ENCODE results near the gene IDH3G. TPM values are rescaled to one million over a fixed set of nuclear protein-coding genes. Genes with fewer than 3 reads are reported as not detected.

Gene IDH3G
- total RNA-seq, 1 experiment from 2014 or later, result 89.4 TPM

DNA sequence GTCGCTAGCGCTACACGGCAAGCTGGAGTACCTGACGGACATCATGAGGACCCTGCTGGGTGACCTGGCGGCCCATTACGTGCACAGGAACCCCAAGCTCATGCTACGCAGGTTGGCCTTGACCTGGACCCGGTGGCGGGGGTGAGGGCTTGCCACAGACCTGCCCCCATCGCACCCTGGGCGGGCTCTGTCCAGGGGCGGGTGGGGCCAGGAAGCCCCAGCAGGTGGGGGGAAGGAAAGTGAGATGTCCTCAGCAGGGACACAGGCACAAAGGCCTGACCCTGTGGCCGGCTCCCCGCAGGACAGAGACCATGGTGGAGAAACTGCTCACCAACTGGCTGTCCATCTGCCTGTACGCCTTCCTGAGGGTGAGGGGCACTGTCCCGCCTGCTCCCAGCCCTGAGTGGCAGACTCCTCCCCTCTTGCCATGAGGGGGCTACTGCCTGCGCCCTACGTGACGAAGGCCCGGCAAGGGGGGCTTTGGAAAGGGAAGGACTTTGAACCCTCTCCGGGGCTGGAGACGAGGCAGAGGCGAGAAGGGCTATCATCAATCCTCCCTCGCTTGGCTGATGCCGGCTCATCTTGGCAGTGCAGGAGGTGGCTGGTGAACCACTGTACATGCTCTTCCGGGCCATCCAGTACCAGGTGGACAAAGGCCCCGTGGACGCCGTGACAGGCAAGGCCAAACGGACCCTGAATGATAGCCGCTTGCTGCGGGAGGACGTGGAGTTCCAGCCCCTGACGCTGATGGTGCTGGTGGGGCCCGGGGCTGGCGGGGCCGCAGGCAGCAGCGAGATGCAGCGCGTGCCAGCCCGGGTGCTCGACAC, 18.7 kb downstream of the IDH3G start:
- DNase-seq (ENCODE audit: low read depth, low spot score), result no peak
- no peak for ATAC-seq
- ChIA-PET CTCF (no interaction called here), POLR2A (no interaction called here)
- intact Hi-C loops (cut with micrococcal nuclease; ENCODE audit: unreplicated experiment), result no loop called here
- Histone ChIP-seq H3K9me3 (ENCODE audit: control insufficient read depth, insufficient read depth, low read depth, low read length) (no peaks in the 10 kb centered on the region), H3K27me3 (ENCODE audit: control insufficient read depth, insufficient read depth, low read length) (no peaks in the 10 kb centered on the region), H3K4me3 (ENCODE audit: low read depth in 2 of 2, low read length in 2 of 2) (no peak overlapping the region), H3K36me3 (ENCODE audit: control insufficient read depth, insufficient read depth, low read length) (no peaks in the 10 kb centered on the region), H3K27ac (ENCODE audit: low read length) (no peak overlapping the region), H3K4me1 (ENCODE audit: control insufficient read depth, insufficient read depth, low read length) (peaks cover 4% of the 10 kb centered on the region)
- in situ Hi-C loops (cut with HindIII; ENCODE audit: low pct_unique_long_range_greater_than_20kb, low sequenced_read_pairs), result no loop called here
- BruUV-seq (replicated peaks), result no TSS peak
- TF ChIP-seq REST (IDR thresholded peaks at IDR 0.05; ENCODE audit: insufficient read depth in 1 of 2, low read depth in 2 of 2, low read length in 1 of 2), result no peak
- TF ChIP-seq POLR2AphosphoS5 (IDR thresholded peaks at IDR 0.05; ENCODE audit: low read depth, low read length), result no peak
- TF ChIP-seq TCF7L2 (IDR thresholded peaks at IDR 0.05; ENCODE audit: low read depth, low read length), result no peak
- no peak for TF ChIP-seq CTCF (IDR thresholded peaks at IDR 0.05)
- TF ChIP-seq SIN3A (IDR thresholded peaks at IDR 0.05; ENCODE audit: borderline replicate concordance, insufficient read depth, low read depth, low read length), result no peak

DNA sequence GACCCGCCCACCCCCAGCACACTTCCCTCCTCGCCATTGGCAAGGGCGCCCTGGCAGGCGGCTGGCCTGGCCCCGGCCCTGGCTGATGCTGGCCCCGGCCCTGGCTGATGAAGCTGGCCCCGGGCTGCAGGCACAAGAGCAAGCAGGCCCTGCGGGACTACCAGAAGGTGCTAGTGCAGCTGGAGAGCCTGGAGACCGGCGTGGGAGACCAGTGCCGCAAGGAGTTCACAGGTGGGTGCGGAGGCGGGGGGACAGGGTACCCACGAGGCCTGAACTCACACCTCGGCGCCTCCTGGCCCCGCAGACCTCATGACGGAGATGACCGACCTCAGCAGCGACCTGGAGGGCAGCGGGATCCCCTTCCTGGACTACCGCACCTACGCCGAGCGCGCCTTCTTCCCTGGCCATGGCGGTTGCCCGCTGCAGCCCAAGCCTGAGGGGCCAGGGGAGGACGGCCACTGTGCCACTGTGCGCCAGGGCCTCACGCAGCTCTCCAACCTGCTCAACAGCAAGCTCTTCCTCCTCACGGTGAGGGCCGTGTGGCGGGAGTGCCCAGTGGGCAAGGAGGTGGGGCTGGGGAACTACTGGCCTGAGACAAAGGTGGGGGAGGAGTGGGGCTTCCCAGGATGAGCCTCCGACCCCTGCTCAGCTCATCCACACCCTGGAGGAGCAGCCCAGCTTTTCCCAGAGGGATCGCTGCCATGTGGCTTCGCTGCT, 19.4 kb downstream of the IDH3G start:
- no peak for DNase-seq (ENCODE audit: low read depth, low spot score)
- ChIA-PET CTCF (interaction anchor here (0.6 kb wide), 1 partner anchor 314 kb away, joined by 5 read pairs; no protein-coding TSS in a partner anchor), POLR2A (no interaction called here)
- intact Hi-C loops (cut with micrococcal nuclease; ENCODE audit: unreplicated experiment), result no loop called here
- BruUV-seq (replicated peaks), result no TSS peak
- in situ Hi-C loops (cut with HindIII; ENCODE audit: low pct_unique_long_range_greater_than_20kb, low sequenced_read_pairs), result no loop called here
- Histone ChIP-seq H3K4me3 (ENCODE audit: low read depth in 2 of 2, low read length in 2 of 2) (no peak overlapping the region), H3K9me3 (ENCODE audit: control insufficient read depth, insufficient read depth, low read depth, low read length) (no peaks in the 10 kb centered on the region), H3K27ac (ENCODE audit: low read length) (no peak overlapping the region), H3K36me3 (ENCODE audit: control insufficient read depth, insufficient read depth, low read length) (no peaks in the 10 kb centered on the region), H3K27me3 (ENCODE audit: control insufficient read depth, insufficient read depth, low read length) (no peaks in the 10 kb centered on the region), H3K4me1 (ENCODE audit: control insufficient read depth, insufficient read depth, low read length) (no peaks in the 10 kb centered on the region)
- ATAC-seq, result no peak
- no peak for TF ChIP-seq REST (IDR thresholded peaks at IDR 0.05; ENCODE audit: insufficient read depth in 1 of 2, low read depth in 2 of 2, low read length in 1 of 2)
- TF ChIP-seq SIN3A (IDR thresholded peaks at IDR 0.05; ENCODE audit: borderline replicate concordance, insufficient read depth, low read depth, low read length), result no peak
- TF ChIP-seq CTCF (IDR thresholded peaks at IDR 0.05), result no peak
- no peak for TF ChIP-seq POLR2AphosphoS5 (IDR thresholded peaks at IDR 0.05; ENCODE audit: low read depth, low read length)
- TF ChIP-seq TCF7L2 (IDR thresholded peaks at IDR 0.05; ENCODE audit: low read depth, low read length), result no peak
